Hippocampal formation (tissue), 2 donors: ENCODE data around the gene DHRS3.
"Not testable (repeated sequence)": the region's sequence is repeated elsewhere in the genome, so short reads cannot be mapped to it uniquely, and the experiment has no call there.

Source experiments
- DNase-seq, 2 donors: peaks; one replicate each; lab custom pipeline; 2025; lab: John Stamatoyannopoulos, UW

The DHRS3 gene

GRCh38 chr1:12539705-12540579 lies 78.1 kb downstream of the DHRS3 start:
- no peak for DNase-seq

GRCh38 chr1:12539320-12539704 lies 78.7 kb downstream of the DHRS3 start:
- no peak for DNase-seq

- DNase-seq = not testable (repeated sequence)
These were observed 79.5 kb downstream of the DHRS3 start for GRCh38 chr1:12538536-12538935.

- no peak for DNase-seq
These were observed 80.0 kb downstream of the DHRS3 start for GRCh38 chr1:12537906-12538461.

- no peak for DNase-seq
These were observed 80.7 kb downstream of the DHRS3 start for GRCh38 chr1:12537294-12537693.

- no peak for DNase-seq
These were observed 81.9 kb downstream of the DHRS3 start for GRCh38 chr1:12536023-12536639.

- no peak for DNase-seq
These were observed 85.3 kb downstream of the DHRS3 start for GRCh38 chr1:12532405-12533315.

- no peak for DNase-seq
These were observed 86.9 kb downstream of the DHRS3 start for GRCh38 chr1:12531179-12531499.

GRCh38 chr1:12530462-12531178 lies 87.4 kb downstream of the DHRS3 start:
- DNase-seq = no peak

GRCh38 chr1:12529640-12530174 lies 88.3 kb downstream of the DHRS3 start:
- no peak for DNase-seq

GRCh38 chr1:12528021-12528852 lies 89.8 kb downstream of the DHRS3 start:
- no peak for DNase-seq

- no peak for DNase-seq
These were observed 90.4 kb downstream of the DHRS3 start for GRCh38 chr1:12527564-12527963.

- DNase-seq = no peak
These were observed 92.5 kb downstream of the DHRS3 start for GRCh38 chr1:12525311-12526181.

- DNase-seq = no peak
These were observed 93.7 kb downstream of the DHRS3 start for GRCh38 chr1:12524266-12524665.

- not testable (repeated sequence) for DNase-seq
These were observed 95.2 kb downstream of the DHRS3 start for GRCh38 chr1:12522780-12523179.

- no peak for DNase-seq
These were observed 96.9 kb downstream of the DHRS3 start for GRCh38 chr1:12521096-12521495.

GRCh38 chr1:12519693-12520364 lies 98.2 kb downstream of the DHRS3 start:
- DNase-seq = no peak

GRCh38 chr1:12518931-12519692 lies 98.9 kb downstream of the DHRS3 start:
- DNase-seq = peak; percentile 21 to 36
